ENCODE measurements around the gene ANKRD42.

DNA sequence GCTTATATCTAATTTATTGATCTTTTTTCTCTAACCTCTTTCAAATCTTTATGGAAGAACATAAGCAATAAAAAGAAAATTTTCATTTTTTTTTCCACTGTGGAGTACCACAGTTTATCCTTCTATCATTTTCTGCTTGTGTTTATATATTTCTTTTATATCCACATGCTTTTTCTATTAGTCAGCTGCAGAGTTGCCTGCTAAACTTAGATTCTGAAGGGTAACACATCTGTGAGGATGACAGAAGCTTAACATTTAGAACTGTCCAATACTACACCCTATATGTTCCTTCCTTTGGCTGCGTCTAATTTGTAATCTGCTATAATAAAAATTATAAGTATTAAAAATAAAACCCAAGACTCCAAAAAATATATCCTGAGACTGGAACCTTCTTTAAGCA lies 71.8 kb downstream of the ANKRD42 start:
- no peak for TF ChIP-seq CTCF (IDR thresholded peaks at IDR 0.05)
- no peak for TF ChIP-seq USF2 (CRISPR knock-in tag; IDR thresholded peaks at IDR 0.05)
- TF ChIP-seq, protein P1, sequence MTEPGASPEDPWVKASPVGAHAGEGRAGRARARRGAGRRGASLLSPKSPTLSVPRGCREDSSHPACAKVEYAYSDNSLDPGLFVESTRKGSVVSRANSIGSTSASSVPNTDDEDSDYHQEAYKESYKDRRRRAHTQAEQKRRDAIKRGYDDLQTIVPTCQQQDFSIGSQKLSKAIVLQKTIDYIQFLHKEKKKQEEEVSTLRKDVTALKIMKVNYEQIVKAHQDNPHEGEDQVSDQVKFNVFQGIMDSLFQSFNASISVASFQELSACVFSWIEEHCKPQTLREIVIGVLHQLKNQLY (CRISPR knock-in tag; IDR thresholded peaks at IDR 0.05): no peak
- no peak for TF ChIP-seq ZNF423 (CRISPR knock-in tag; IDR thresholded peaks at IDR 0.05)
- no peak for TF ChIP-seq ATF3 (CRISPR knock-in tag; conservative IDR thresholded peaks at IDR 0.05)
- TF ChIP-seq ATF2 (CRISPR knock-in tag; IDR thresholded peaks at IDR 0.05; ENCODE audit: borderline replicate concordance, low read depth): no peak
- TF ChIP-seq ZNF416 (CRISPR knock-in tag; IDR thresholded peaks at IDR 0.05): no peak
- TF ChIP-seq MXD4 (CRISPR knock-in tag; IDR thresholded peaks at IDR 0.05; ENCODE audit: borderline replicate concordance): no peak

All from WTC11 (cell line).